ENCODE data around the gene RIC1.

The RIC1 gene

GRCh38 chr9:5736563-5737346 is 107.8 kb downstream of the RIC1 start:
- no peak for DNase-seq (ENCODE audit: low spot score)
- in situ Hi-C loops (cut with MboI; ENCODE audit: low sequenced_read_pairs, unreplicated experiment) = no loop called here
- TF ChIP-seq CTCF (IDR thresholded peaks at IDR 0.05; ENCODE audit: borderline replicate concordance, control extremely low read depth, extremely low read depth, insufficient read depth, missing control alignments) = no peak

- no peak for TF ChIP-seq CTCF (IDR thresholded peaks at IDR 0.05; ENCODE audit: borderline replicate concordance, control extremely low read depth, extremely low read depth, insufficient read depth, missing control alignments)
- in situ Hi-C loops (cut with MboI; ENCODE audit: low sequenced_read_pairs, unreplicated experiment) = no loop called here
- DNase-seq (ENCODE audit: low spot score) = no peak
These were observed 114.2 kb downstream of the RIC1 start for GRCh38 chr9:5743109-5743508.

GRCh38 chr9:5748438-5748837 is 119.5 kb downstream of the RIC1 start:
- in situ Hi-C loops (cut with MboI; ENCODE audit: low sequenced_read_pairs, unreplicated experiment) = no loop called here
- no peak for DNase-seq (ENCODE audit: low spot score)
- TF ChIP-seq CTCF (IDR thresholded peaks at IDR 0.05; ENCODE audit: borderline replicate concordance, control extremely low read depth, extremely low read depth, insufficient read depth, missing control alignments) = no peak

GRCh38 chr9:5749306-5749705 is 120.4 kb downstream of the RIC1 start:
- no peak for DNase-seq (ENCODE audit: low spot score)
- in situ Hi-C loops (cut with MboI; ENCODE audit: low sequenced_read_pairs, unreplicated experiment) = no loop called here

GRCh38 chr9:5750569-5750968 is 121.7 kb downstream of the RIC1 start:
- in situ Hi-C loops (cut with MboI; ENCODE audit: low sequenced_read_pairs, unreplicated experiment) = no loop called here
- TF ChIP-seq CTCF (IDR thresholded peaks at IDR 0.05; ENCODE audit: borderline replicate concordance, control extremely low read depth, extremely low read depth, insufficient read depth, missing control alignments) = no peak
- no peak for DNase-seq (ENCODE audit: low spot score)

More at GRCh38 chr9:5749306-5749705, 120.4 kb downstream of the RIC1 start:
- TF ChIP-seq CTCF (IDR thresholded peaks at IDR 0.05; ENCODE audit: borderline replicate concordance, control extremely low read depth, extremely low read depth, insufficient read depth, missing control alignments) = no peak

- in situ Hi-C loops (cut with MboI; ENCODE audit: low sequenced_read_pairs, unreplicated experiment) = no loop called here
- no peak for TF ChIP-seq CTCF (IDR thresholded peaks at IDR 0.05; ENCODE audit: borderline replicate concordance, control extremely low read depth, extremely low read depth, insufficient read depth, missing control alignments)
- DNase-seq (ENCODE audit: low spot score) = no peak
These were observed 127.7 kb downstream of the RIC1 start for GRCh38 chr9:5756633-5757032.

Data from GM13976 (cell line).